WTC11 (cell line): Measurements from ENCODE around the gene ITGA11. TPM values are rescaled to one million over a fixed set of nuclear protein-coding genes. Genes with fewer than 3 reads are reported as not detected.

Source experiments
- ATAC-seq: fragments of 200-7000 bp; cut with Tn5 transposase; 2 replicates; pipeline ENCODE4 v1.10.0; 2021; ENCODE audit warnings: mild to moderate bottlenecking, moderate library complexity
- CTCF ChIA-PET: fragments of 300-600 bp; sonication (Branson Sonifier 250); formaldehyde crosslinking; loops from one replicate; lab custom pipeline; 2021; ENCODE audit warnings: antibody characterized with exemption; lab: Charles Lee
- POLR2A ChIA-PET: fragments of 350-600 bp; sonication (Branson Sonifier 250); formaldehyde crosslinking; loops from one replicate; lab custom pipeline; 2021; ENCODE audit warnings: antibody characterized with exemption; lab: Charles Lee
- DNase-seq: peaks from one replicate; pipeline ENCODE4 v3.0.0; 2021; ENCODE audit warnings: low spot score
- H3K27ac Mint-ChIP-seq: 2 replicates; pipeline ENCODE4 v1.8.0; 2021; ENCODE audit warnings: mixed read lengths
- H3K27me3 Mint-ChIP-seq: 2 replicates; pipeline ENCODE4 v1.8.0; 2021; ENCODE audit warnings: low read depth, mild to moderate bottlenecking, moderate library complexity, mixed read lengths
- H3K36me3 Mint-ChIP-seq: 2 replicates; pipeline ENCODE4 v1.8.0; 2021; ENCODE audit warnings: mixed read lengths
- H3K4me1 Mint-ChIP-seq: 2 replicates; pipeline ENCODE4 v1.8.0; 2022; ENCODE audit warnings: mixed read lengths
- H3K4me3 Mint-ChIP-seq: 2 replicates; pipeline ENCODE4 v1.8.0; 2021; ENCODE audit warnings: mild to moderate bottlenecking, moderate library complexity, mixed read lengths
- H3K9me3 Mint-ChIP-seq: 2 replicates; pipeline ENCODE4 v1.8.0; 2021; ENCODE audit warnings: mixed read lengths
- E2F4 ChIP-seq: sonication (generic); formaldehyde crosslinking; IDR thresholded peaks from 2 replicates; pipeline ENCODE4 v1.8.1; 2022; ENCODE audit warnings: low read depth, mild to moderate bottlenecking, moderate library complexity, missing genetic modification reagents, borderline replicate concordance
- E2F5 ChIP-seq: sonication (generic); formaldehyde crosslinking; IDR thresholded peaks from 2 replicates; pipeline ENCODE4 v1.8.1; 2022; ENCODE audit warnings: mild to moderate bottlenecking, moderate library complexity, missing genetic modification reagents
- EMX1 ChIP-seq: fragments of 250-450 bp; sonication (Bioruptor Pico); IDR thresholded peaks from 2 replicates; pipeline ENCODE4 v1.8.0; 2021; ENCODE audit warnings: mild to moderate bottlenecking
- GABPB1 ChIP-seq: sonication (generic); formaldehyde crosslinking; IDR thresholded peaks from 2 replicates; pipeline ENCODE4 v1.8.1; 2023; ENCODE audit warnings: mild to moderate bottlenecking, missing genetic modification reagents
- GRHL2 ChIP-seq: fragments of 250-450 bp; sonication (Bioruptor Pico); IDR thresholded peaks from 2 replicates; pipeline ENCODE4 v1.8.0; 2022; ENCODE audit warnings: mild to moderate bottlenecking, moderate library complexity; ENCODE audit not compliant: insufficient replicate concordance, severe bottlenecking
- GTF2I ChIP-seq: fragments of 250-450 bp; sonication (Bioruptor Pico); conservative IDR thresholded peaks from 2 replicates; pipeline ENCODE4 v1.4.0; 2021; ENCODE audit warnings: mild to moderate bottlenecking
- HMGXB4 ChIP-seq: sonication (generic); formaldehyde crosslinking; IDR thresholded peaks from 2 replicates; pipeline ENCODE4 v1.8.1; 2023; ENCODE audit warnings: mild to moderate bottlenecking, moderate library complexity, missing genetic modification reagents
- KAT7 ChIP-seq: sonication (generic); formaldehyde crosslinking; IDR thresholded peaks from 2 replicates; pipeline ENCODE4 v1.8.1; 2023; ENCODE audit warnings: missing genetic modification reagents, mild to moderate bottlenecking, borderline replicate concordance
- NFATC4 ChIP-seq: fragments of 250-450 bp; sonication (Bioruptor Pico); IDR thresholded peaks from 2 replicates; pipeline ENCODE4 v1.9.0; 2021; ENCODE audit warnings: mild to moderate bottlenecking
- NR2C2 ChIP-seq: sonication (generic); formaldehyde crosslinking; IDR thresholded peaks from 2 replicates; pipeline ENCODE4 v1.8.0; 2022; ENCODE audit warnings: mild to moderate bottlenecking, missing genetic modification reagents
- PREB ChIP-seq: sonication (generic); formaldehyde crosslinking; IDR thresholded peaks from 2 replicates; pipeline ENCODE4 v1.8.1; 2022; ENCODE audit warnings: mild to moderate bottlenecking, missing genetic modification reagents, moderate library complexity, borderline replicate concordance
- SMAD3 ChIP-seq: sonication (generic); formaldehyde crosslinking; IDR thresholded peaks from 2 replicates; pipeline ENCODE4 v1.8.0; 2022; ENCODE audit warnings: missing genetic modification reagents, mild to moderate bottlenecking, borderline replicate concordance
- USF1 ChIP-seq: sonication (generic); formaldehyde crosslinking; IDR thresholded peaks from 2 replicates; pipeline ENCODE4 v1.8.0; 2022; ENCODE audit warnings: mild to moderate bottlenecking, missing genetic modification reagents
- ZNF396 ChIP-seq: fragments of 250-450 bp; sonication (Bioruptor Pico); IDR thresholded peaks from 2 replicates; pipeline ENCODE4 v1.8.0; 2021; ENCODE audit warnings: mild to moderate bottlenecking, moderate library complexity, borderline replicate concordance
- total RNA-seq: library from RNA; stranded (reverse); gene quantifications from 3 replicates; pipeline ENCODE4 v1.2.3, GENCODE V29; 2021
- TF ChIP-seq, protein P1 (sequence below): sonication (generic); formaldehyde crosslinking; IDR thresholded peaks from 2 replicates; pipeline ENCODE4 v1.8.0; 2023; ENCODE audit warnings: missing genetic modification reagents
- TF ChIP-seq, protein P2 (sequence below): sonication (generic); formaldehyde crosslinking; IDR thresholded peaks from 2 replicates; pipeline ENCODE4 v1.8.1; 2023; ENCODE audit warnings: mild to moderate bottlenecking, missing genetic modification reagents, moderate library complexity
- TF ChIP-seq, protein P3 (sequence below): fragments of 250-450 bp; sonication (Bioruptor Pico); IDR thresholded peaks from 2 replicates; pipeline ENCODE4 v1.8.0; 2021; ENCODE audit warnings: mild to moderate bottlenecking
- TF ChIP-seq, protein P4 (sequence below): sonication (generic); formaldehyde crosslinking; IDR thresholded peaks from 2 replicates; pipeline ENCODE4 v1.8.0; 2022; ENCODE audit warnings: mild to moderate bottlenecking, missing genetic modification reagents
- TF ChIP-seq, protein P5 (sequence below): sonication (generic); formaldehyde crosslinking; IDR thresholded peaks from 2 replicates; pipeline ENCODE4 v1.8.0; 2022; ENCODE audit warnings: mild to moderate bottlenecking, missing genetic modification reagents

The ITGA11 gene
- total RNA-seq, 1 experiment from 2014 or later: 0.15 TPM

DNA sequence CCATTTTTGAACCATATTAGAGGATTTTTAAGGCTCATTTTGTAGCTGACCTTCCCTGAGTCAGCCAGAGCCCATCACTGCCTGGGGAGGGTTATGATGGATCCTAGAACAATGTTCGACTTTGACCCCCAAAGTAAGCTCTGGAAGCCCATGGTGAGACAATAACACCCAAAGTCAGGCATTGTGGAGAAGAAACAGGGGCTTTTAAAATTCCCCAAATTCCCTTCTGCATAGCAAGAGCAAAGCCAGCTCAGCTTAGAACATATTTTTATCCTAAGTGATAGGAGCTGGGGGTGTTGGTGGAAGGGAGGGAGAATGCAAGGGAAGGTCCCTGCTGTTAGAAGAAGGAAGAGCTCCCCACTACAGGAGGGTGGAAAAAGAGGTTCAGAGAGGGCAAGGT lies 4.0 kb downstream of the ITGA11 start:
- TF ChIP-seq, protein P1, sequence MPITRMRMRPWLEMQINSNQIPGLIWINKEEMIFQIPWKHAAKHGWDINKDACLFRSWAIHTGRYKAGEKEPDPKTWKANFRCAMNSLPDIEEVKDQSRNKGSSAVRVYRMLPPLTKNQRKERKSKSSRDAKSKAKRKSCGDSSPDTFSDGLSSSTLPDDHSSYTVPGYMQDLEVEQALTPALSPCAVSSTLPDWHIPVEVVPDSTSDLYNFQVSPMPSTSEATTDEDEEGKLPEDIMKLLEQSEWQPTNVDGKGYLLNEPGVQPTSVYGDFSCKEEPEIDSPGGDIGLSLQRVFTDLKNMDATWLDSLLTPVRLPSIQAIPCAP: no peak
- TF ChIP-seq GABPB1 (CRISPR knock-in tag) (no peak), E2F5 (CRISPR knock-in tag) (no peak), KAT7 (CRISPR knock-in tag) (no peak), EMX1 (CRISPR knock-in tag) (no peak), ZNF396 (CRISPR knock-in tag) (no peak), GRHL2 (no peak), SMAD3 (CRISPR knock-in tag) (no peak), E2F4 (CRISPR knock-in tag) (no peak), NFATC4 (no peak), USF1 (no peak), PREB (no peak), GTF2I (CRISPR knock-in tag) (no peak), HMGXB4 (CRISPR knock-in tag) (no peak), NR2C2 (no peak)
- TF ChIP-seq, protein P2, sequence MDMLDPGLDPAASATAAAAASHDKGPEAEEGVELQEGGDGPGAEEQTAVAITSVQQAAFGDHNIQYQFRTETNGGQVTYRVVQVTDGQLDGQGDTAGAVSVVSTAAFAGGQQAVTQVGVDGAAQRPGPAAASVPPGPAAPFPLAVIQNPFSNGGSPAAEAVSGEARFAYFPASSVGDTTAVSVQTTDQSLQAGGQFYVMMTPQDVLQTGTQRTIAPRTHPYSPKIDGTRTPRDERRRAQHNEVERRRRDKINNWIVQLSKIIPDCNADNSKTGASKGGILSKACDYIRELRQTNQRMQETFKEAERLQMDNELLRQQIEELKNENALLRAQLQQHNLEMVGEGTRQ (CRISPR knock-in tag): no peak
- TF ChIP-seq, protein P3, sequence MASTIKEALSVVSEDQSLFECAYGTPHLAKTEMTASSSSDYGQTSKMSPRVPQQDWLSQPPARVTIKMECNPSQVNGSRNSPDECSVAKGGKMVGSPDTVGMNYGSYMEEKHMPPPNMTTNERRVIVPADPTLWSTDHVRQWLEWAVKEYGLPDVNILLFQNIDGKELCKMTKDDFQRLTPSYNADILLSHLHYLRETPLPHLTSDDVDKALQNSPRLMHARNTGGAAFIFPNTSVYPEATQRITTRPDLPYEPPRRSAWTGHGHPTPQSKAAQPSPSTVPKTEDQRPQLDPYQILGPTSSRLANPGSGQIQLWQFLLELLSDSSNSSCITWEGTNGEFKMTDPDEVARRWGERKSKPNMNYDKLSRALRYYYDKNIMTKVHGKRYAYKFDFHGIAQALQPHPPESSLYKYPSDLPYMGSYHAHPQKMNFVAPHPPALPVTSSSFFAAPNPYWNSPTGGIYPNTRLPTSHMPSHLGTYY (CRISPR knock-in tag): no peak
- TF ChIP-seq, protein P4, sequence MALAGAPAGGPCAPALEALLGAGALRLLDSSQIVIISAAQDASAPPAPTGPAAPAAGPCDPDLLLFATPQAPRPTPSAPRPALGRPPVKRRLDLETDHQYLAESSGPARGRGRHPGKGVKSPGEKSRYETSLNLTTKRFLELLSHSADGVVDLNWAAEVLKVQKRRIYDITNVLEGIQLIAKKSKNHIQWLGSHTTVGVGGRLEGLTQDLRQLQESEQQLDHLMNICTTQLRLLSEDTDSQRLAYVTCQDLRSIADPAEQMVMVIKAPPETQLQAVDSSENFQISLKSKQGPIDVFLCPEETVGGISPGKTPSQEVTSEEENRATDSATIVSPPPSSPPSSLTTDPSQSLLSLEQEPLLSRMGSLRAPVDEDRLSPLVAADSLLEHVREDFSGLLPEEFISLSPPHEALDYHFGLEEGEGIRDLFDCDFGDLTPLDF (CRISPR knock-in tag): no peak
- TF ChIP-seq, protein P5, sequence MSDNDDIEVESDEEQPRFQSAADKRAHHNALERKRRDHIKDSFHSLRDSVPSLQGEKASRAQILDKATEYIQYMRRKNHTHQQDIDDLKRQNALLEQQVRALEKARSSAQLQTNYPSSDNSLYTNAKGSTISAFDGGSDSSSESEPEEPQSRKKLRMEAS (CRISPR knock-in tag): no peak
- Mint-ChIP-seq H3K9me3 (no peaks in the 10 kb centered on the region), H3K4me3 (no peak overlapping the region), H3K36me3 (no peaks in the 10 kb centered on the region), H3K27me3 (peaks cover 54% of the 10 kb centered on the region), H3K27ac (no peak overlapping the region), H3K4me1 (peaks cover 9% of the 10 kb centered on the region)
- no peak for ATAC-seq
- ChIA-PET POLR2A (interaction anchor here (0.7 kb wide), 1 partner anchor 104 kb away, joined by 3 read pairs; no protein-coding TSS in a partner anchor), CTCF (interaction anchor here (0.8 kb wide), 1 partner anchor 122 kb away, joined by 3 read pairs; no protein-coding TSS in a partner anchor)
- DNase-seq: no peak
